D721Med (cell line): ENCODE measurements around the gene CDK14.

ENCODE experiments used
- DNase-seq: peaks from one replicate; pipeline ENCODE4 v3.0.0; 2011; ENCODE audit warnings: low spot score; ENCODE audit not compliant: insufficient read length
- FAIRE-seq: peaks from 2 replicates; lab custom pipeline; 2011; peaks lifted over from hg19 to GRCh38; lab: Jason Lieb, UNC
- TF ChIP-seq, protein P1 (sequence below): IDR thresholded peaks from 2 replicates; pipeline ENCODE4 v1.5.1; 2012; ENCODE audit warnings: mild to moderate bottlenecking, control low read depth; ENCODE audit not compliant: insufficient read depth; ENCODE audit errors: missing control alignments

Gene CDK14

DNA sequence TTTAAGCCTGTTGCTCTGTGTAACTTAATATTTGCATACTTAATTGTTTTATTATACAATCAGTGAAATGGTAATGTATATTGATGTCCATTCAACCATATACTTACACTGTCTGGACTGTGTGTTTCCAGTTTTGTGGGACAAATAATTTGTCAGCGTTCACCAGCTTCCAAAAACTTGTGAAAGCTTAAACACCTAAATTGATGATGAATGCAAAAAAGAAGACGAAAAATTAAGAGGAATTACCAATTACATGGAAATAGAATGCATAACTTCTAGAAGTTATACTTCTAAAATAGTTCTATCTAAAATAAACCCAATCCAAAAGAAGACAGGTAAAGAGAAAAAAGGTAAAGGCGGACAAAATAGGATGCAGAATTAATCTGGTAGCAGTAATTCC lies 513.1 kb downstream of the CDK14 start:
- TF ChIP-seq, protein P1, sequence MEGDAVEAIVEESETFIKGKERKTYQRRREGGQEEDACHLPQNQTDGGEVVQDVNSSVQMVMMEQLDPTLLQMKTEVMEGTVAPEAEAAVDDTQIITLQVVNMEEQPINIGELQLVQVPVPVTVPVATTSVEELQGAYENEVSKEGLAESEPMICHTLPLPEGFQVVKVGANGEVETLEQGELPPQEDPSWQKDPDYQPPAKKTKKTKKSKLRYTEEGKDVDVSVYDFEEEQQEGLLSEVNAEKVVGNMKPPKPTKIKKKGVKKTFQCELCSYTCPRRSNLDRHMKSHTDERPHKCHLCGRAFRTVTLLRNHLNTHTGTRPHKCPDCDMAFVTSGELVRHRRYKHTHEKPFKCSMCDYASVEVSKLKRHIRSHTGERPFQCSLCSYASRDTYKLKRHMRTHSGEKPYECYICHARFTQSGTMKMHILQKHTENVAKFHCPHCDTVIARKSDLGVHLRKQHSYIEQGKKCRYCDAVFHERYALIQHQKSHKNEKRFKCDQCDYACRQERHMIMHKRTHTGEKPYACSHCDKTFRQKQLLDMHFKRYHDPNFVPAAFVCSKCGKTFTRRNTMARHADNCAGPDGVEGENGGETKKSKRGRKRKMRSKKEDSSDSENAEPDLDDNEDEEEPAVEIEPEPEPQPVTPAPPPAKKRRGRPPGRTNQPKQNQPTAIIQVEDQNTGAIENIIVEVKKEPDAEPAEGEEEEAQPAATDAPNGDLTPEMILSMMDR, result no peak
- DNase-seq (no peak), FAIRE-seq (no peak)

DNA sequence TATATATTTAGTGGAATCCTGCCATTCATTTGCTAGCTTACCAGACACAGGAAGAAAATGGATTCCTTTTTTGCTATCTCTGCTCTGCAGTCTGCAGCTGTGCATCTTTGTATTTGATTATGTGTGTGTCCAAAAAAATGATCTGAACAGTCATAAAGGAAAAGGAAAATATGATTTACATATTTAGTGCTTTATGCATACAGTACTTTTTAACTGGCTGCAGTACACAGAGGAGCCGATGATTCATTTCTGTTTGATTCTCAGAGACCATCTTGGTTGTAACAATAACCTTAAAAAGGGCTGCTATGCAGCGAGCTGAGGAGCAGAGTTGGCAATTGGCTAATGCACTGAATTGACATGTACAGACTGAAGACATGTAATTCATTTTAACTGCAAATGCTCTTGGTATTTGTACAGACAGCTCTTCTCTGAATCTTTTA lies 516.8 kb downstream of the CDK14 start:
- TF ChIP-seq, protein P1, result no peak
- DNase-seq (no peak), FAIRE-seq (no peak)

GRCh38 chr7:91114232-91114631 lies 518.1 kb downstream of the CDK14 start:
- FAIRE-seq, result no peak
- TF ChIP-seq, protein P1, result no peak
- no peak for DNase-seq

DNA sequence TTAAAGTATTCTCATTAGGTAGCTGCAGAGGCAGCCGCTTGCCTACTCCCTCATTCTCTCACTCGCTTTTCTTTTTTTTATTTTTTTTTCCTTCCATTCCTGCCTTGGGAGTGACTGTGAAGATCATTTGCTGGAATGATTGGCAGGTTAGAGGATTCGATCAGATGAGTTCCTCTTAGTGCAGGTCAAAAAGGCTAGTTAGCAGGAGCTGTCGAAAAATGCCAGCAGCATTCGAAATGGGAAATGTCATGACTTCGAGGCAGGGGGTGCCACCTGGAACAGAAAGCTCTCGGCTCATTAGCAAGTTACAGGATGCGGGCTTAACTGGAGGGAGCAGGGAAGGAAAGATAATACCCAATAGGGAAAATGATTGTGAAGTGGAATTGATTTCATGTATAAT lies 530.6 kb downstream of the CDK14 start:
- FAIRE-seq (no peak), DNase-seq (no peak)
- TF ChIP-seq, protein P1, result no peak

- DNase-seq, result no peak
- no peak for FAIRE-seq
- TF ChIP-seq, protein P1, result no peak
Measured at GRCh38 chr7:91127325-91127724, 531.2 kb downstream of the CDK14 start.

DNA sequence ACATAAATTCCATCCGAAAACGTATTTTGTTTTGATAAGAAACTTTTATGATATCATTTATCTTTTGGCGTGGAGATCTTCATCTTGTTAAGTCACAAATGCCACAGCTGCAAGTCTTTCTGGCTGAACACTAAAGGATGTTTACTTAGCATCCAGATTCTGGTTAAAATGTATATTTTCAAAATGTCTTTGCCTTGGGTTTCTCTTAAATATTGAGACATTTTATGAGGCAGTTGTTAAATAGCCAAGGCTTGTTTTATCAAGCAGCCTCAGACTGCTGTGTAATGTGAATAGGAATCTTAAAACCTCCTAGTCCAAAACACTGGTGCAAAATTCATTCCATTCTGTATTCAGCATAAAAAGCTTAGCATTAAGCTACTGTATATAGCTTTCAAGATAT lies 531.8 kb downstream of the CDK14 start:
- peak; percentile 72 for FAIRE-seq
- TF ChIP-seq, protein P1, result no peak
- DNase-seq, result no peak

GRCh38 chr7:91128683-91129348 lies 532.7 kb downstream of the CDK14 start:
- TF ChIP-seq, protein P1, result no peak
- FAIRE-seq, result no peak
- no peak for DNase-seq
